Activated naive CD8-positive, alpha-beta T cell treated with anti-CD3 and anti-CD28 coated beads, Interleukin-2, amount 50 U/mL, for 16 hours (primary cell): ENCODE results near the gene TGFBR1.
"Not testable (repeated sequence)": the region's sequence is repeated elsewhere in the genome, so short reads cannot be mapped to it uniquely, and the experiment has no call there.

Source experiments
- DNase-seq: peaks from one replicate; pipeline ENCODE4 v3.0.0-alpha.2; 2020; ENCODE audit warnings: low read depth, low spot score

TGFBR1 gene

GRCh38 chr9:99189186-99189585 lies 84.3 kb downstream of the TGFBR1 start:
- no peak for DNase-seq

GRCh38 chr9:99189887-99190596 lies 85.1 kb downstream of the TGFBR1 start:
- no peak for DNase-seq

GRCh38 chr9:99190597-99191283 lies 85.8 kb downstream of the TGFBR1 start:
- DNase-seq = no peak

- DNase-seq = no peak
Measured at GRCh38 chr9:99192786-99193465, 88.0 kb downstream of the TGFBR1 start.

- no peak for DNase-seq
Measured at GRCh38 chr9:99193466-99193821, 88.5 kb downstream of the TGFBR1 start.

- not testable (repeated sequence) for DNase-seq
Measured at GRCh38 chr9:99196484-99196883, 91.6 kb downstream of the TGFBR1 start.

GRCh38 chr9:99197124-99197630 lies 92.3 kb downstream of the TGFBR1 start:
- no peak for DNase-seq

- DNase-seq = no peak
Measured at GRCh38 chr9:99197987-99198386, 93.1 kb downstream of the TGFBR1 start.

GRCh38 chr9:99199938-99200539 lies 95.1 kb downstream of the TGFBR1 start:
- DNase-seq = no peak

- no peak for DNase-seq
Measured at GRCh38 chr9:99201603-99202002, 96.7 kb downstream of the TGFBR1 start.
